PC-9 (cell line): ENCODE results near the gene ME3.

ENCODE experiments used
- EZH2 ChIP-seq: fragments of 200-600 bp; sonication (generic); IDR thresholded peaks from 2 replicates; pipeline ENCODE4 v1.8.0; 2017; ENCODE audit warnings: antibody characterized with exemption, low read depth
- TF ChIP-seq, protein P1 (sequence below): fragments of 200-600 bp; sonication (generic); conservative IDR thresholded peaks from 2 replicates; pipeline ENCODE4 v1.6.1; 2017; ENCODE audit warnings: mixed run types, antibody characterized with exemption, mild to moderate bottlenecking, moderate library complexity

DNA sequence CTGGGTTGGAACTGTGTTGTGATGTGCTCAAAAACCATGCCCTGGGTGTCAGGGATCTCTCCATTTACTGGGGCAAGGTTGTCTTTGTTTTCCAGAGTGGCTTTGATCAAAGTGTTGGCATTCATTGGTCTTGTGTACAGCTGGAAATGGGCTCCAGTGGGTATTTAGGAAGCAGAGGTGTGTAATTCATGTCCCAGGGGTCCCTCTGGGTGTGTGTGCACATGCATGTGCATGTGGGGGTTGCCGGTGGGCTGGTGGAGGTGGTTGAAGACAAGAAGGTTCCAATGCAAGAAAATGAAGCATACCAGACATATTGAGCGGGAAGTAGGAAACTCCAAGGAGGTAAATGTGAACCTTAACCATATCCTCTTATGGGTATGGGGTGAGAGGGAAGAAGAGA lies 121.7 kb downstream of the ME3 start:
- no peak for TF ChIP-seq EZH2
- TF ChIP-seq, protein P1, sequence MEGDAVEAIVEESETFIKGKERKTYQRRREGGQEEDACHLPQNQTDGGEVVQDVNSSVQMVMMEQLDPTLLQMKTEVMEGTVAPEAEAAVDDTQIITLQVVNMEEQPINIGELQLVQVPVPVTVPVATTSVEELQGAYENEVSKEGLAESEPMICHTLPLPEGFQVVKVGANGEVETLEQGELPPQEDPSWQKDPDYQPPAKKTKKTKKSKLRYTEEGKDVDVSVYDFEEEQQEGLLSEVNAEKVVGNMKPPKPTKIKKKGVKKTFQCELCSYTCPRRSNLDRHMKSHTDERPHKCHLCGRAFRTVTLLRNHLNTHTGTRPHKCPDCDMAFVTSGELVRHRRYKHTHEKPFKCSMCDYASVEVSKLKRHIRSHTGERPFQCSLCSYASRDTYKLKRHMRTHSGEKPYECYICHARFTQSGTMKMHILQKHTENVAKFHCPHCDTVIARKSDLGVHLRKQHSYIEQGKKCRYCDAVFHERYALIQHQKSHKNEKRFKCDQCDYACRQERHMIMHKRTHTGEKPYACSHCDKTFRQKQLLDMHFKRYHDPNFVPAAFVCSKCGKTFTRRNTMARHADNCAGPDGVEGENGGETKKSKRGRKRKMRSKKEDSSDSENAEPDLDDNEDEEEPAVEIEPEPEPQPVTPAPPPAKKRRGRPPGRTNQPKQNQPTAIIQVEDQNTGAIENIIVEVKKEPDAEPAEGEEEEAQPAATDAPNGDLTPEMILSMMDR: no peak
